Nephron progenitor cell (in vitro differentiated cells): ENCODE measurements around the gene SLC22A1.

Experiments
- DNase-seq: peaks from one replicate; pipeline ENCODE4 v3.0.0; 2021
- H3K27ac Mint-ChIP-seq: 2 replicates; pipeline ENCODE4 v1.8.0; 2021; ENCODE audit warnings: mild to moderate bottlenecking, moderate library complexity, mixed read lengths
- H3K27me3 Mint-ChIP-seq: 2 replicates; pipeline ENCODE4 v1.8.0; 2021; ENCODE audit warnings: mild to moderate bottlenecking, low read depth, mixed read lengths; ENCODE audit not compliant: poor library complexity
- H3K36me3 Mint-ChIP-seq: 2 replicates; pipeline ENCODE4 v1.8.0; 2021; ENCODE audit warnings: low read depth, mixed read lengths
- H3K4me1 Mint-ChIP-seq: 2 replicates; pipeline ENCODE4 v1.8.0; 2021; ENCODE audit warnings: mixed read lengths
- H3K4me3 Mint-ChIP-seq: 2 replicates; pipeline ENCODE4 v1.8.0; 2021; ENCODE audit warnings: mild to moderate bottlenecking, moderate library complexity, mixed read lengths
- H3K9me3 Mint-ChIP-seq: 2 replicates; pipeline ENCODE4 v1.8.0; 2021; ENCODE audit warnings: mild to moderate bottlenecking, moderate library complexity, mixed read lengths
- TF ChIP-seq, protein P1 (sequence below): fragments of 200-600 bp; sonication (generic); IDR thresholded peaks from 2 replicates; pipeline ENCODE4 v1.5.0; 2021; ENCODE audit warnings: antibody characterized with exemption

The SLC22A1 gene

DNA sequence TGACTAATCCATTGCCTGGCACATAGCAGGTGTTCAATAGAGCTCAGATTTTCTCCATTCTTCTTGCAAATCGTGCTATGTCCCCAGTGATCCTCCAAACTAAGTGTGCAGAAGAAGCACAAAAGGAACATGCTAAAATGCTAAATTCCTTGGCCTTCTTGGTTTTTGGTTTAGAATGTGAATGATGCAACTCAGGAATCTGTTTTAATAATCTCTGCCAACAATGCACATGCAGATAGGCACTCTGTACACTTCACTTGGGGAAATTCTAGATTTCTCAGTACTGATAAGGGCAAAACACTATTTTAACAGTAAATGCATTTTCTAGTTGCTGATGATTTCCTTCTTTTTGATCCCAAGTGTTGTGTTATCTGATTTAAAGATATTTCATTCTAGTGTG lies 35.2 kb downstream of the SLC22A1 start:
- H3K4me1 Mint-ChIP-seq, result peaks cover 18% of the 10 kb centered on the region
- DNase-seq, result no peak
- no peak overlapping the region for H3K27ac Mint-ChIP-seq
- H3K27me3 Mint-ChIP-seq, result peaks cover 6% of the 10 kb centered on the region
- no peak overlapping the region for H3K4me3 Mint-ChIP-seq
- H3K9me3 Mint-ChIP-seq, result peaks cover 17% of the 10 kb centered on the region
- H3K36me3 Mint-ChIP-seq, result peaks cover 6% of the 10 kb centered on the region
- TF ChIP-seq, protein P1, sequence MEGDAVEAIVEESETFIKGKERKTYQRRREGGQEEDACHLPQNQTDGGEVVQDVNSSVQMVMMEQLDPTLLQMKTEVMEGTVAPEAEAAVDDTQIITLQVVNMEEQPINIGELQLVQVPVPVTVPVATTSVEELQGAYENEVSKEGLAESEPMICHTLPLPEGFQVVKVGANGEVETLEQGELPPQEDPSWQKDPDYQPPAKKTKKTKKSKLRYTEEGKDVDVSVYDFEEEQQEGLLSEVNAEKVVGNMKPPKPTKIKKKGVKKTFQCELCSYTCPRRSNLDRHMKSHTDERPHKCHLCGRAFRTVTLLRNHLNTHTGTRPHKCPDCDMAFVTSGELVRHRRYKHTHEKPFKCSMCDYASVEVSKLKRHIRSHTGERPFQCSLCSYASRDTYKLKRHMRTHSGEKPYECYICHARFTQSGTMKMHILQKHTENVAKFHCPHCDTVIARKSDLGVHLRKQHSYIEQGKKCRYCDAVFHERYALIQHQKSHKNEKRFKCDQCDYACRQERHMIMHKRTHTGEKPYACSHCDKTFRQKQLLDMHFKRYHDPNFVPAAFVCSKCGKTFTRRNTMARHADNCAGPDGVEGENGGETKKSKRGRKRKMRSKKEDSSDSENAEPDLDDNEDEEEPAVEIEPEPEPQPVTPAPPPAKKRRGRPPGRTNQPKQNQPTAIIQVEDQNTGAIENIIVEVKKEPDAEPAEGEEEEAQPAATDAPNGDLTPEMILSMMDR, result no peak

DNA sequence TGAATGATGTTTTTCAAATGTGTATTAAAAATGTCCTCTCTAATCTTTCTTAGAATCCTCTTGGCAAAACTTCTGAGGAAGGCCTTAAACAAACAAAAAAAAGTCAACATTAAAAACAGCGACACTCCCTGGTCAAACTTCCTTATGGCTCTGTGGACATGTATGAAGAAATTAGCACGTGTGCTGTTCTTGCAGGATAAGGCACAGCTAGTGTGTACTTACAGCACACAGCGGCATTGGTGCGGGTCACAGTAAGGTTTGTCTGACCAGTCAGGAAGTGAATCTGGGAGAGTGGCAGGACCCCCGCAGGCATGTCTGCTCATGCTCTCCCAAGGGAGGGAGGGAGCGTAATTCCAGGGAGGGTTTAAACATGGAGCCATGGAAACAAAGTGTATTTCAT lies 38.8 kb downstream of the SLC22A1 start:
- Mint-ChIP-seq H3K4me1 (peaks cover 26% of the 10 kb centered on the region), H3K36me3 (no peaks in the 10 kb centered on the region), H3K27me3 (peaks cover 3% of the 10 kb centered on the region), H3K27ac (peak overlapping the region; percentile 72), H3K4me3 (no peak overlapping the region), H3K9me3 (peaks cover 13% of the 10 kb centered on the region)
- TF ChIP-seq, protein P1, result no peak
- DNase-seq, result no peak

- H3K27me3 Mint-ChIP-seq, result peaks cover 3% of the 10 kb centered on the region
- peaks cover 14% of the 10 kb centered on the region for H3K9me3 Mint-ChIP-seq
- H3K4me1 Mint-ChIP-seq, result peaks cover 26% of the 10 kb centered on the region
- TF ChIP-seq, protein P1, result no peak
- DNase-seq, result no peak
- no peak overlapping the region for H3K4me3 Mint-ChIP-seq
- peak overlapping the region; percentile 72 for H3K27ac Mint-ChIP-seq
- no peaks in the 10 kb centered on the region for H3K36me3 Mint-ChIP-seq
Observed at GRCh38 chr6:160160929-160161646, 39.5 kb downstream of the SLC22A1 start.

GRCh38 chr6:160161647-160161986 lies 40.0 kb downstream of the SLC22A1 start:
- DNase-seq, result no peak
- TF ChIP-seq, protein P1, result no peak
- H3K4me1 Mint-ChIP-seq, result peaks cover 27% of the 10 kb centered on the region
- H3K27me3 Mint-ChIP-seq, result peaks cover 3% of the 10 kb centered on the region
- H3K36me3 Mint-ChIP-seq, result no peaks in the 10 kb centered on the region
- H3K27ac Mint-ChIP-seq, result no peak overlapping the region
- peaks cover 19% of the 10 kb centered on the region for H3K9me3 Mint-ChIP-seq
- H3K4me3 Mint-ChIP-seq, result no peak overlapping the region

- Mint-ChIP-seq H3K27me3 (peaks cover 3% of the 10 kb centered on the region), H3K36me3 (no peaks in the 10 kb centered on the region), H3K9me3 (peaks cover 23% of the 10 kb centered on the region), H3K4me3 (no peak overlapping the region), H3K4me1 (peaks cover 32% of the 10 kb centered on the region), H3K27ac (no peak overlapping the region)
- TF ChIP-seq, protein P1, result no peak
- DNase-seq, result no peak
Observed at GRCh38 chr6:160162030-160162566, 40.5 kb downstream of the SLC22A1 start.

DNA sequence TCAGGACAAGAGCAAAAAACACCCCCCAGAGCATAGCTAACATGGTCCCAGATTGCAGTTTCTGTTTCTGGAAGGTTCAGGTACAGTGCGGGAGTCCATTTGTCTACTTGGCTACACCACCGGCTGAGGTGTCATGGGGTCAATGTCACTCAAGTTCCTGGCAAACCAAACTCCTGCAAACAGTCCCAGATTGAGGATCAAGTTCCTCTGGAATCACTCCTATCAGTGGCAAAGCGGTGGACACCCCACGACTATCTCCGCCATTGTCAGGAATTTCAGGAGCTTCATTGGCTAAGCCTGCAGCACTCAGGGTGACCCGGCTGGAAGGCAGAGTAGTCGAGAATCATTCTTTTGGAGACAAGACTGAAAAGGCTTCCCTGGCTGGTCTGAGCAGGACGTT lies 41.8 kb downstream of the SLC22A1 start:
- H3K9me3 Mint-ChIP-seq, result peaks cover 29% of the 10 kb centered on the region
- H3K27me3 Mint-ChIP-seq, result peaks cover 8% of the 10 kb centered on the region
- no peaks in the 10 kb centered on the region for H3K36me3 Mint-ChIP-seq
- no peak overlapping the region for H3K27ac Mint-ChIP-seq
- no peak for DNase-seq
- peaks cover 45% of the 10 kb centered on the region for H3K4me1 Mint-ChIP-seq
- no peak overlapping the region for H3K4me3 Mint-ChIP-seq
- TF ChIP-seq, protein P1, result no peak
